ENCODE measurements around the gene EEPD1.

The EEPD1 gene

GRCh38 chr7:36300696-36301350, 147.8 kb downstream of the EEPD1 start:
- DNase-seq (ENCODE audit: low read depth) = no peak

GRCh38 chr7:36301914-36302771, 149.1 kb downstream of the EEPD1 start:
- no peak for DNase-seq (ENCODE audit: low read depth)

GRCh38 chr7:36303202-36304098, 150.4 kb downstream of the EEPD1 start:
- no peak for DNase-seq (ENCODE audit: low read depth)

GRCh38 chr7:36304099-36304425, 151.0 kb downstream of the EEPD1 start:
- DNase-seq (ENCODE audit: low read depth) = no peak

GRCh38 chr7:36305226-36305625, 152.2 kb downstream of the EEPD1 start:
- DNase-seq (ENCODE audit: low read depth) = no peak

GRCh38 chr7:36305648-36306047, 152.6 kb downstream of the EEPD1 start:
- DNase-seq (ENCODE audit: low read depth) = no peak

- no peak for DNase-seq (ENCODE audit: low read depth)
Observed at GRCh38 chr7:36306222-36306621, 153.2 kb downstream of the EEPD1 start.

GRCh38 chr7:36306722-36307121, 153.7 kb downstream of the EEPD1 start:
- no peak for DNase-seq (ENCODE audit: low read depth)

- DNase-seq (ENCODE audit: low read depth) = no peak
Observed at GRCh38 chr7:36308031-36308430, 155.0 kb downstream of the EEPD1 start.

GRCh38 chr7:36309301-36309700, 156.2 kb downstream of the EEPD1 start:
- no peak for DNase-seq (ENCODE audit: low read depth)

- DNase-seq (ENCODE audit: low read depth) = no peak
Observed at GRCh38 chr7:36309716-36310115, 156.7 kb downstream of the EEPD1 start.

- no peak for DNase-seq (ENCODE audit: low read depth)
Observed at GRCh38 chr7:36310897-36311296, 157.8 kb downstream of the EEPD1 start.

GRCh38 chr7:36311539-36311938, 158.5 kb downstream of the EEPD1 start:
- no peak for DNase-seq (ENCODE audit: low read depth)

GRCh38 chr7:36312064-36312914, 159.2 kb downstream of the EEPD1 start:
- DNase-seq (ENCODE audit: low read depth) = no peak

GRCh38 chr7:36312915-36313334, 159.9 kb downstream of the EEPD1 start:
- no peak for DNase-seq (ENCODE audit: low read depth)

- DNase-seq (ENCODE audit: low read depth) = no peak
Observed at GRCh38 chr7:36313607-36314006, 160.6 kb downstream of the EEPD1 start.

GRCh38 chr7:36314491-36314890, 161.4 kb downstream of the EEPD1 start:
- no peak for DNase-seq (ENCODE audit: low read depth)

GRCh38 chr7:36315309-36315944, 162.4 kb downstream of the EEPD1 start:
- DNase-seq (ENCODE audit: low read depth) = no peak

GRCh38 chr7:36316319-36316718, 163.3 kb downstream of the EEPD1 start:
- DNase-seq (ENCODE audit: low read depth) = no peak

GRCh38 chr7:36317276-36317675, 164.2 kb downstream of the EEPD1 start:
- DNase-seq (ENCODE audit: low read depth) = no peak

- no peak for DNase-seq (ENCODE audit: low read depth)
Observed at GRCh38 chr7:36318116-36318515, 165.1 kb downstream of the EEPD1 start.
